HG03039 (cell line): ENCODE results near the gene COL4A6.

Source experiments
- ATAC-seq: cut with Tn5 transposase; IDR thresholded peaks from one replicate; pipeline ENCODE4 v1.9.1; 2021; ENCODE audit warnings: mild to moderate bottlenecking, moderate library complexity; ENCODE audit not compliant: unreplicated experiment

COL4A6 gene

DNA sequence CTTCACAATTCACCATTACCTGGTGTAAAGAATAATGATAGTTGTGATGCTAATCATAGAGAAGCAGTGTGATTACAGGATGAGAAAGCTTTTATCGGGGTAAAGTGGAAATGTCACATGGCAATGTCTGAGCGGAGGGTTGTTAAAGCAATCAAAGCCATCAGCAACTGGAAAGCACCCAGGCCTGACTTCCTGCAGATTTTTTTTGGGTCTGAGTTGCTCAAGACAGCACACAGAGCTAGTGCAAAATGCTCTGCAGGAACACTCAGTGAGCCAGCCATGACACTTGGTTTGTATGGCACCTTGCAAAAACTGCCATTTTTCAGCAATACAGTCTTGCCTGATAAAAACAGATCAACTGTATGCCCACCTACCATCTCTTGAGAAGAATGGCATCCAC lies 152.9 kb downstream of the COL4A6 start:
- ATAC-seq, result no peak

DNA sequence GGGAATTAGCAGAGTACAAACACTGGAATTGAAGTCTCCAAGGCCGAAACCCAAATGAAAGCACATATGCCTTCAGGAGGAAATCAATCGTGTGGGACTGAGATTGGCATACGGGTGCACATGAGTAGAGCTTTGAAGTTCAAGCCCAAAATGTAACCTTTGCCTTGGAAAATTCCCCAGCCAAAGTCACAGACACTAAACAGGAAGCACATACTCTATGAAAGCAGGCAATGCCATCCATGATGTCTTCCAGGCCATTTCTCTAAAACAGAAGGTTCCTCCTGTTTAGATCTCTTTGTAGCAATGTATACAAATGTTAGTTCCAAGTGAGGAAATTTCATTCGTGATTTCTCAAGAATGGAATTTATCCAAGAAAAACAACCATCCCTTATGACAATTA lies 162.5 kb downstream of the COL4A6 start:
- ATAC-seq, result no peak

DNA sequence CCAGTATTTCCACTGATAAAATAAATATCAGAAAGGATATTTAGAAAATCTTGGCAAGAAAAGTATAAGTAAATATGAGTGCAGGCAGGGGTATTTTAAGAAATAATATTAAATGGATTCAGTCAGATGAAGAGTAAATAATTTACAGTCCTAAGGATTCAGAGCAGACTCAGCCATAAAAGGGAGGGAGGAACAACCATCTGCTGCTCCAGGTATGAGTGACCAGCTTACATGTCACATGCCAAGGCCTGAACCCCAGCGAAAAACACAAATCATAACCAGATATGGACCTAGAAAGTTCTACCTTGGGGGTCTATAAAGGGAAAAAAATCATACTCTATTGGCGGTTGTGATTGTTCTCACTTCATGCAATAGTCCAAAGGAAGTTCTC lies 166.8 kb downstream of the COL4A6 start:
- no peak for ATAC-seq

GRCh38 chrX:108270739-108271396 lies 167.4 kb downstream of the COL4A6 start:
- ATAC-seq, result no peak

DNA sequence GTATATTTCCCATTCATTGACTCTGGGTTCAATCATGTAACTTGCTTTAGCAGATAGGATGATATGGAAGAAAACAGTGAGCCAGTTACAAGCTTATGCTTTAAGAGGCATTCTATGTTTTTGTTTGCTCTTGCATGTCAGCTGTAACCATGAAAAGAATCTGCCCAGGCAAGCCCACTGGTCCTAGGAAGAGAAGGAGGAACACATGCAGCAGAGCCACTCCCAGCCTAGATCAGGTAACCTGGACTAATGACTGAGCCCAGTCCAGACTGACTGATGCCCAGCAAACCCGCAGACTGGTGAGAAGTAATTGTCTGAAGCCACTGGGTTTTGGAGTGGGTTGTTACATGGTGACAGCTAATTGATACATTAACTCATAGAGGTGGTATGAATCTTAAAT lies 167.9 kb downstream of the COL4A6 start:
- ATAC-seq, result no peak

GRCh38 chrX:108268434-108269080 lies 169.7 kb downstream of the COL4A6 start:
- ATAC-seq, result no peak

DNA sequence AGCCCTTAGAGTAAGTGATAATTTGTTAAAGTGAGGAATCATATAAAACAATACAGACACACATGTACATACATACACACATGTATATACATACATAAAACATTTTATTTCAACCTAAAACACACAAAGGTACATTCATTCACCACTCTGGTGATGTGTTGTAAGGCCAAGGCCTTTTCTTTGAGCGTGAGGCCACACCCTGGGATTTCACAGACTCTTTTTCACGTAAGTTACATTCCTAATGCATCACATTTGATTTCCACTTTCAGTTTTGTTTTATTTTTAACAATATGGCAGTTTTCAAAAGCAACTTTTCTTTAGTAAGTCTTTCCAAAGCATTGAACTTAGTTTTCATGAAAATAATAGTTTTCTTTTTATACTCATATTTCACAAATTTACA lies 170.7 kb downstream of the COL4A6 start:
- no peak for ATAC-seq

- ATAC-seq, result no peak
Measured at GRCh38 chrX:108264376-108264775, 173.8 kb downstream of the COL4A6 start.

DNA sequence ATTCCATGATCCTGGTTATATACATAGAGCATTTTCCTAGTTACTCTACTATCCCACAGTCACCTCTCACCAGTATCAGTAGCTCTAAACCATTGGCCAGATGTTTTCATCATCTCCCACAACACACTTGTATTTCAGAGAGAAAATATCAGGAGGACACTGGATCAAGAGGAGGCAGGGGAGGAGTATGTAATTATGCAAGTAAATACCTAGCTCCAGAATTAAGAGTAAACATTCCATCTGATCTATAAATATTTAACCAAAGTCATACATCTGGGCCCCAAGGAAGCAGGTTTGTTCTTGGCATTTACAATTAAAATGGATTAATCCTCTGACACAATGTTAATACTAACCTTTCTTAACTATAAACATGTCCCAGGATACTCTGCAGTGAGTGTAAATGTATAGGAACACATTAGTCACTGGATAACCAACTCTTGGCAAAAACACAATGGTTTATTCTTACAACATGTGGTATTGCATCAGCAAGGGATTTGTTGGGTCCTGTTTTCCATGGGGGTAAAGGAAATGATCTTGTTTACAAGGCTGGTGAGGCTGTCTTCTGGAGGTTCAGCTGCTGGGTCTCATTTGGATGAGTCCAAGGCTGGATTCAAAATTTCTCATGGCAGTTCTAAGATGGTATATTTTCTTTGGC lies 176.5 kb downstream of the COL4A6 start:
- ATAC-seq, result no peak

GRCh38 chrX:108257556-108257955 lies 180.7 kb downstream of the COL4A6 start:
- no peak for ATAC-seq

- no peak for ATAC-seq
Measured at GRCh38 chrX:108254636-108255035, 183.6 kb downstream of the COL4A6 start.

GRCh38 chrX:108250654-108251579 lies 187.3 kb downstream of the COL4A6 start:
- ATAC-seq, result no peak

DNA sequence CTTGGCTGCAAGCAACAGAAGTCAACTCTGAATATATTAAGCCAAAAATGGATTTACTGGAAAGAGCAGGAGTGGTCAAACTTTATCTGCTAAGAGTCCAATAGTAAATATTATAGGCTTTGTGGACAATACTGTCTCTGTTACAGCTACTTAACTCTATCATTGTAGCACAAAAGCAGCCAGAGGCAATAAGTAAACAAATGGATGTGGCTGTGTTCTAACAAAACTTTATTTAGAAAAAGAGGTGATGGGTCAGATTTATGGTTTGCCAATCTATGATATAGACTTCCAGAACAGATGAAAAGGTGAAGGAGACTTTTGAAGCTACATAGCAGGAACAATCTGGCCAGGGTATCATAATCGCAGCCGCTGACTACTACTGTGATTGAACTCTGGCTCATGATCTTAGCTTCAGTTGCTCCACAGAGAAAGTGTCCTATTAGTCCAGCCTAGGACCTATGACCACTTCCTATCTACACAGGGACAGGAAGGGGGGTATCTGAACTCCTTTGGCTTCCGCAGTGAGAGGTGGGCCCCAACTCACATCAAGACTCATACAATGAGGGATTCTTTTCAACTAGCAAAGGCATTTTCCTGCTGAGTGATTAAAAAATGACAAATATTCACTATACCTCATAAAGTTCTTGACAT lies 191.8 kb downstream of the COL4A6 start:
- no peak for ATAC-seq

GRCh38 chrX:108245462-108245861 lies 192.8 kb downstream of the COL4A6 start:
- ATAC-seq, result no peak

DNA sequence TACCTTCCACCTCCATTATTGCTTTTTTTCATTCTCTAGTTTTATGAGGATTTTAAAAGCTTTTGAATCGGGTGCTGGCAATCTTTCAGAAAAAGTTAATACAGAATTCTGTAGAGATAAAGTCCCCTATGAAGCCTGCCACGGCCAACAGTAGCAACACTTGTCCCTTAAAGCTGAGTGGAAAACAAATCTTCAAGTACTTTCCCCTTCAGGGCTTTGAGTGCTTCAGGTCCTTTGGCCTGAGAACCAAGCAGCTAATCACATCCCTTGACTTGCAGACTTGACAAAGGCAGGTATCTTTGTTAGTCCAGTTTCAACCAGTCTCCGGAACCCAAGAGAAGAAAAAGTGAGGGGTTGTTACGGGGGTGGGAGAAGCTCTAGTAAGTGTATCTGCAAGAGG lies 202.2 kb downstream of the COL4A6 start:
- no peak for ATAC-seq

GRCh38 chrX:108230574-108230973 lies 207.6 kb downstream of the COL4A6 start:
- ATAC-seq, result no peak

DNA sequence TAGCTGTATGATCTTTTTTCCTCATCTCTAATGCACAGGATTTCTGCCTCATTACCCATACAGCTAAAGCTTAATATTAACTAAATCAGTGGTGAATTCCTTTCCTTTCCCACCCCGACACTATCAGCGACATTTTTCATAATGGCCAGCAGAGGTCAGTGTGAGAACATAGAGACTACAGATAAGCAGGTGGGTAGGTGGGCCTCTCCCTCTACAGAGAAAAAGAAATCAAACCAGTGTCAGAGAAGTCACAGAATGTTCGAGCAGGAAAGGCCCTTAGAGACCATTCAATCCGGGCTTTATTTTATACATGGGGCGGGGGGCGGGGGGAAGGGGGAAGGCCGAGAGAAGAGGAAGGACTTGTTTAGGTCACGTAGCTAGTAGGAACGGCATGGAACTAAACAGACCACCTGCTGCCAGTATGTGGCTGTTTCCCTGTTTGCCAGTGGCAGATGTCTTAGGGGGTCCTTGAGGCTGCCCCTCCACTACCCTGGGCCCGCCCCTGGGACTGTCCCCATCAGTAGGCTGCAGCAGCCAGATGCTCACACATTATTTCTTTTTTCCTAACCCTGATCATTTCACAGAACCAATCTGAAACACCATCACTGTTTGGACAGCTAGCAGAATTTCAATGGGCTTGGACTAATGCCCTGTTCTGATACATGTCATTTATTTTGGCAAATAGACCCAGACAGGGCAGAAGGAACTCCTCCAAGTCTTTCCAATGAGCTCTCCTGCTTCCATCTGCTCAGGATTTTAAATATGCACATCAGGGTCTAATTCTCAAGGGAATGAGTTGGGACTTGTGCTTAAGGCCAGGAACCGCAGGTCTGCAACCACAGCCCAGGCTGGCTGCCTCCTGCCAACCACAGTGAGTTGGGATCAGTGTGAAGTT lies 213.2 kb downstream of the COL4A6 start:
- no peak for ATAC-seq

GRCh38 chrX:108224218-108224617 lies 214.0 kb downstream of the COL4A6 start:
- no peak for ATAC-seq

DNA sequence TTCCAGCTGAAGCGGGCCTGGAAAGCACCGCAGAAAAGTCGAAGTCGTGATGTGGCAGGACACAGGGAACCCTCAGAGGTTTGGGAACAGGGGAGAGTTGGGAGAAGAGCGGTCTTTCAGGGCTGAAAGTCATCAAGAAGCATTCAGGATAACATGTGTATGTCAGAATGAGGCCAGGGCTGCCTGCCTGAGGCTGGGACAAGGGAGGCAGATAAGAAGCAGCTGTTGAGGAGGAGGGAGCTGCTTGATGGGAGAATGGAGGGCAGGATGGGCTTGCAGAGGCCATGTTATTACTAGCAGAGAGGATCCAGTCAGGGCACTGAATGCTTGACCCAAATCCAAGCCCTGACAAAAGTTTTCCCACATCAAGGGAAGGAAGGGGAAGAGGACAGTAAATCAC lies 214.6 kb downstream of the COL4A6 start:
- no peak for ATAC-seq
